GM21717 (cell line): ENCODE results near the gene EMC10.

Experiments
- ATAC-seq: cut with Tn5 transposase; IDR thresholded peaks from one replicate; pipeline ENCODE4 v1.9.1; 2021; ENCODE audit warnings: mild to moderate bottlenecking, moderate library complexity; ENCODE audit not compliant: unreplicated experiment

EMC10 gene

DNA sequence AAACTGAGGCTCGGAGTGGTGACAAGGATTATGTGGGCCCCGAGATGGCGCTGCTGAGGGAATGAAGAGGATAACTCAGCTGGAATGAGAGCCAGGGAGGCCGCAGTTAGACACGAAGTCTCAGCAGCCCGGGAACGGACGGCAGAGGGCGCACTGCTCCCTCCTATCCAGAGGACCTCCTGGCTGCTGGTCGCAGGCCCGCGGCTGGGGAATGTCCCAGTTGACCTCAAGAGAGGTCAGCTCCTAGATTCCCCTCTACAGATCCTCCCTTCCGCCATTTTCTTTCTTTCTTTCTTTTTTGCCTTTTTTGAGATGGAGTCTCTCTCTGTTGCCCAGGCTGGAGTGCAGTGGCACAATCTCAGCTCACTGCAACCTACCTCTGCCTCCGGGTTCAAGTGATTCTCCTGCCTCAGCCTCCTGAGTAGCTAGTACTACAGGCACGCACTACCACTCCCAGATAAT is 61.5 kb downstream of the EMC10 start:
- no peak for ATAC-seq
